ENCODE data around the gene ADGRV1. TPM values are rescaled to one million over a fixed set of nuclear protein-coding genes. Genes with fewer than 3 reads are reported as not detected.

ADGRV1 gene
- total and polyA plus RNA-seq, 9 of the 15 experiments (the other 6 are each of a cell fraction or from before 2014, with no cell fraction given): 21.7 to 156 (median 58.2) TPM

DNA sequence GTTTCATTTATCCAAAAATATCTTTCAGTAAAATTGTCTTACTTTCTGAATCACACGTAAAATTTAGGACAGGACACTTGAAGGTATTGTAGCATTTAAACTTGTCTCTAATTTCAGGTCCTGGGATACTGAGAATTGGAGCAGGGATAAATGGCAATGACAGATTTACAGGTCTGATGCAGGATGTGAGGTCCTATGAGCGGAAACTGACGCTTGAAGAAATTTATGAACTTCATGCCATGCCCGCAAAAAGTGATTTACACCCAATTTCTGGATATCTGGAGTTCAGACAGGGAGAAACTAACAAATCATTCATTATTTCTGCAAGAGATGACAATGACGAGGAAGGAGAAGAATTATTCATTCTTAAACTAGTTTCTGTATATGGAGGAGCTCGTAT is 99.2 kb downstream of the ADGRV1 start (continued):
- TF ChIP-seq, protein P1, sequence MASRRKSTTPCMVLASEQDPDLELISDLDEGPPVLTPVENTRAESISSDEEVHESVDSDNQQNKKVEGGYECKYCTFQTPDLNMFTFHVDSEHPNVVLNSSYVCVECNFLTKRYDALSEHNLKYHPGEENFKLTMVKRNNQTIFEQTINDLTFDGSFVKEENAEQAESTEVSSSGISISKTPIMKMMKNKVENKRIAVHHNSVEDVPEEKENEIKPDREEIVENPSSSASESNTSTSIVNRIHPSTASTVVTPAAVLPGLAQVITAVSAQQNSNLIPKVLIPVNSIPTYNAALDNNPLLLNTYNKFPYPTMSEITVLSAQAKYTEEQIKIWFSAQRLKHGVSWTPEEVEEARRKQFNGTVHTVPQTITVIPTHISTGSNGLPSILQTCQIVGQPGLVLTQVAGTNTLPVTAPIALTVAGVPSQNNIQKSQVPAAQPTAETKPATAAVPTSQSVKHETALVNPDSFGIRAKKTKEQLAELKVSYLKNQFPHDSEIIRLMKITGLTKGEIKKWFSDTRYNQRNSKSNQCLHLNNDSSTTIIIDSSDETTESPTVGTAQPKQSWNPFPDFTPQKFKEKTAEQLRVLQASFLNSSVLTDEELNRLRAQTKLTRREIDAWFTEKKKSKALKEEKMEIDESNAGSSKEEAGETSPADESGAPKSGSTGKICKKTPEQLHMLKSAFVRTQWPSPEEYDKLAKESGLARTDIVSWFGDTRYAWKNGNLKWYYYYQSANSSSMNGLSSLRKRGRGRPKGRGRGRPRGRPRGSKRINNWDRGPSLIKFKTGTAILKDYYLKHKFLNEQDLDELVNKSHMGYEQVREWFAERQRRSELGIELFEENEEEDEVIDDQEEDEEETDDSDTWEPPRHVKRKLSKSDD (conservative IDR thresholded peaks at IDR 0.05; ENCODE audit: low read length): no peak
- TF ChIP-seq HSF4 (CRISPR knock-in tag; IDR thresholded peaks at IDR 0.05; ENCODE audit: borderline replicate concordance): no peak
- no peak for TF ChIP-seq YY1 (IDR thresholded peaks at IDR 0.05; ENCODE audit: borderline replicate concordance in 1 of 3, control insufficient read depth in 1 of 3, extremely low read depth in 1 of 3, insufficient read depth in 3 of 3, insufficient read length in 1 of 3, insufficient replicate concordance in 2 of 3, low read depth in 1 of 3, low read length in 2 of 3)
- TF ChIP-seq ZEB2 (IDR thresholded peaks at IDR 0.05): no peak
- TF ChIP-seq BRCA1 (IDR thresholded peaks at IDR 0.05): no peak
- no peak for TF ChIP-seq BRCA1 (CRISPR knock-in tag; IDR thresholded peaks at IDR 0.05)
- no peak for TF ChIP-seq SMARCA5 (IDR thresholded peaks at IDR 0.05)
- TF ChIP-seq, protein P2, sequence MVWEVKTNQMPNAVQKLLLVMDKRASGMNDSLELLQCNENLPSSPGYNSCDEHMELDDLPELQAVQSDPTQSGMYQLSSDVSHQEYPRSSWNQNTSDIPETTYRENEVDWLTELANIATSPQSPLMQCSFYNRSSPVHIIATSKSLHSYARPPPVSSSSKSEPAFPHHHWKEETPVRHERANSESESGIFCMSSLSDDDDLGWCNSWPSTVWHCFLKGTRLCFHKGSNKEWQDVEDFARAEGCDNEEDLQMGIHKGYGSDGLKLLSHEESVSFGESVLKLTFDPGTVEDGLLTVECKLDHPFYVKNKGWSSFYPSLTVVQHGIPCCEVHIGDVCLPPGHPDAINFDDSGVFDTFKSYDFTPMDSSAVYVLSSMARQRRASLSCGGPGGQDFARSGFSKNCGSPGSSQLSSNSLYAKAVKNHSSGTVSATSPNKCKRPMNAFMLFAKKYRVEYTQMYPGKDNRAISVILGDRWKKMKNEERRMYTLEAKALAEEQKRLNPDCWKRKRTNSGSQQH (CRISPR knock-in tag; IDR thresholded peaks at IDR 0.05): no peak
- TF ChIP-seq ZNF436 (CRISPR knock-in tag; IDR thresholded peaks at IDR 0.05): no peak
- no peak for TF ChIP-seq SMARCB1 (IDR thresholded peaks at IDR 0.05; ENCODE audit: insufficient read length, low read depth)
- no peak for TF ChIP-seq FIP1L1 (IDR thresholded peaks at IDR 0.05; ENCODE audit: low read depth, low read length, poor library complexity, severe bottlenecking)
- TF ChIP-seq, protein P3, sequence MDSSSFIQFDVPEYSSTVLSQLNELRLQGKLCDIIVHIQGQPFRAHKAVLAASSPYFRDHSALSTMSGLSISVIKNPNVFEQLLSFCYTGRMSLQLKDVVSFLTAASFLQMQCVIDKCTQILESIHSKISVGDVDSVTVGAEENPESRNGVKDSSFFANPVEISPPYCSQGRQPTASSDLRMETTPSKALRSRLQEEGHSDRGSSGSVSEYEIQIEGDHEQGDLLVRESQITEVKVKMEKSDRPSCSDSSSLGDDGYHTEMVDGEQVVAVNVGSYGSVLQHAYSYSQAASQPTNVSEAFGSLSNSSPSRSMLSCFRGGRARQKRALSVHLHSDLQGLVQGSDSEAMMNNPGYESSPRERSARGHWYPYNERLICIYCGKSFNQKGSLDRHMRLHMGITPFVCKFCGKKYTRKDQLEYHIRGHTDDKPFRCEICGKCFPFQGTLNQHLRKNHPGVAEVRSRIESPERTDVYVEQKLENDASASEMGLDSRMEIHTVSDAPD (CRISPR knock-in tag; IDR thresholded peaks at IDR 0.05): no peak
- no peak for TF ChIP-seq TRIM24 (IDR thresholded peaks at IDR 0.05)
- TF ChIP-seq, protein P4, sequence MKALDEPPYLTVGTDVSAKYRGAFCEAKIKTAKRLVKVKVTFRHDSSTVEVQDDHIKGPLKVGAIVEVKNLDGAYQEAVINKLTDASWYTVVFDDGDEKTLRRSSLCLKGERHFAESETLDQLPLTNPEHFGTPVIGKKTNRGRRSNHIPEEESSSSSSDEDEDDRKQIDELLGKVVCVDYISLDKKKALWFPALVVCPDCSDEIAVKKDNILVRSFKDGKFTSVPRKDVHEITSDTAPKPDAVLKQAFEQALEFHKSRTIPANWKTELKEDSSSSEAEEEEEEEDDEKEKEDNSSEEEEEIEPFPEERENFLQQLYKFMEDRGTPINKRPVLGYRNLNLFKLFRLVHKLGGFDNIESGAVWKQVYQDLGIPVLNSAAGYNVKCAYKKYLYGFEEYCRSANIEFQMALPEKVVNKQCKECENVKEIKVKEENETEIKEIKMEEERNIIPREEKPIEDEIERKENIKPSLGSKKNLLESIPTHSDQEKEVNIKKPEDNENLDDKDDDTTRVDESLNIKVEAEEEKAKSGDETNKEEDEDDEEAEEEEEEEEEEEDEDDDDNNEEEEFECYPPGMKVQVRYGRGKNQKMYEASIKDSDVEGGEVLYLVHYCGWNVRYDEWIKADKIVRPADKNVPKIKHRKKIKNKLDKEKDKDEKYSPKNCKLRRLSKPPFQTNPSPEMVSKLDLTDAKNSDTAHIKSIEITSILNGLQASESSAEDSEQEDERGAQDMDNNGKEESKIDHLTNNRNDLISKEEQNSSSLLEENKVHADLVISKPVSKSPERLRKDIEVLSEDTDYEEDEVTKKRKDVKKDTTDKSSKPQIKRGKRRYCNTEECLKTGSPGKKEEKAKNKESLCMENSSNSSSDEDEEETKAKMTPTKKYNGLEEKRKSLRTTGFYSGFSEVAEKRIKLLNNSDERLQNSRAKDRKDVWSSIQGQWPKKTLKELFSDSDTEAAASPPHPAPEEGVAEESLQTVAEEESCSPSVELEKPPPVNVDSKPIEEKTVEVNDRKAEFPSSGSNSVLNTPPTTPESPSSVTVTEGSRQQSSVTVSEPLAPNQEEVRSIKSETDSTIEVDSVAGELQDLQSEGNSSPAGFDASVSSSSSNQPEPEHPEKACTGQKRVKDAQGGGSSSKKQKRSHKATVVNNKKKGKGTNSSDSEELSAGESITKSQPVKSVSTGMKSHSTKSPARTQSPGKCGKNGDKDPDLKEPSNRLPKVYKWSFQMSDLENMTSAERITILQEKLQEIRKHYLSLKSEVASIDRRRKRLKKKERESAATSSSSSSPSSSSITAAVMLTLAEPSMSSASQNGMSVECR (CRISPR knock-in tag; IDR thresholded peaks at IDR 0.05): no peak
- TF ChIP-seq SMARCA4 (IDR thresholded peaks at IDR 0.05): peak; percentile 61; the same call in 1 of the 2 replicates
- TF ChIP-seq CBX2 (IDR thresholded peaks at IDR 0.05; ENCODE audit: insufficient read depth, low read length, poor library complexity, severe bottlenecking): no peak
- TF ChIP-seq, protein P5, sequence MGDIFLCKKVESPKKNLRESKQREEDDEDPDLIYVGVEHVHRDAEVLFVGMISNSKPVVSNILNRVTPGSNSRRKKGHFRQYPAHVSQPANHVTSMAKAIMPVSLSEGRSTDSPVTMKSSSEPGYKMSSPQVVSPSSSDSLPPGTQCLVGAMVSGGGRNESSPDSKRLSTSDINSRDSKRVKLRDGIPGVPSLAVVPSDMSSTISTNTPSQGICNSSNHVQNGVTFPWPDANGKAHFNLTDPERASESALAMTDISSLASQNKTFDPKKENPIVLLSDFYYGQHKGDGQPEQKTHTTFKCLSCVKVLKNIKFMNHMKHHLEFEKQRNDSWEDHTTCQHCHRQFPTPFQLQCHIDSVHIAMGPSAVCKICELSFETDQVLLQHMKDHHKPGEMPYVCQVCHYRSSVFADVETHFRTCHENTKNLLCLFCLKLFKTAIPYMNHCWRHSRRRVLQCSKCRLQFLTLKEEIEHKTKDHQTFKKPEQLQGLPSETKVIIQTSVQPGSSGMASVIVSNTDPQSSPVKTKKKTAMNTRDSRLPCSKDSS (IDR thresholded peaks at IDR 0.05; ENCODE audit: low read depth, partially characterized antibody): no peak

Data from K562 (cell line).